ENCODE data around the gene PISD. TPM values are rescaled to one million over a fixed set of nuclear protein-coding genes. Genes with fewer than 3 reads are reported as not detected.

PISD gene
- total RNA-seq, 1 experiment from 2014 or later: 36.0 TPM

DNA sequence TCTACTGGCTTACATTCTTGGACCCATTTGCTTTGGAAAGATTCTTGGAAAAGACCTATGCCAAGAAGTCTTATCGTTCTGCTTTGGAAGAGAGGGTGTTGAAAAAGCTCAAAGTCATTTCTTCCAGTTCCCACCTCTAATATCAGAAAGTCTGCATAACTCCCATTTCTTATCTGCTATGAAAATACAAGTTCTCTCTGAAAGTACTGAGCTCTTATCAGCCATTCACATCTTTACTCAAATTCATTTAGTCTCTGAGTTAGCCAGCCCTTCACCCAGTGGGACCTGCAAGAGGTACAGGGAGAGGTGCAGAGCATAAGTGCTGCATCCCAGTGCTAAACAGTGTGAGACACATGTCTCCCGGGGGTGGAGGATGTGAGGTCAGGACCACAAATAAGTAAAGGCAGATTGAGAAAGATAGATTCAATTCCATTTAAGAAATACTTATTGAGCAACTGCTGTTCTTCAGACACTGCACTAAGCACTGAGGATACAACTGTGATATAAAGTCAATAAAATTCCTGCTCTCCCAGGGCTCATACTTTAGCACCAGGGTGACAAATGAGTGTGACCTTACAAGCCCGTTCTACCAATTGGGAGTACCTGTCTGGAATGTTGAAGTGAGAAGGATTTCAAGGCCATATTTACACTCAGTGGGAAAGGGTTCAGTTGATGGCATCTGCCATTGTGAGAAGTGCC is 76.7 kb downstream of the PISD start:
- H3K36me3 ChIP-seq (ENCODE audit: low read depth, low read length): no peaks in the 10 kb centered on the region
- no TSS peak for BruUV-seq (replicated peaks)
- H4K20me1 ChIP-seq (ENCODE audit: low read length): no peaks in the 10 kb centered on the region
- POLR2A ChIA-PET (ENCODE audit: unreplicated experiment): no interaction called here
- CTCF ChIA-PET: no interaction called here
- no peaks in the 10 kb centered on the region for H3F3A ChIP-seq (ENCODE audit: low read length, unreplicated experiment)
- no peak for TF ChIP-seq EZH2 (IDR thresholded peaks at IDR 0.05; ENCODE audit: low read length, unreplicated experiment)
- no peak for TF ChIP-seq EZH2phosphoT487 (IDR thresholded peaks at IDR 0.05; ENCODE audit: borderline replicate concordance, low read length)
- TF ChIP-seq, protein P1, sequence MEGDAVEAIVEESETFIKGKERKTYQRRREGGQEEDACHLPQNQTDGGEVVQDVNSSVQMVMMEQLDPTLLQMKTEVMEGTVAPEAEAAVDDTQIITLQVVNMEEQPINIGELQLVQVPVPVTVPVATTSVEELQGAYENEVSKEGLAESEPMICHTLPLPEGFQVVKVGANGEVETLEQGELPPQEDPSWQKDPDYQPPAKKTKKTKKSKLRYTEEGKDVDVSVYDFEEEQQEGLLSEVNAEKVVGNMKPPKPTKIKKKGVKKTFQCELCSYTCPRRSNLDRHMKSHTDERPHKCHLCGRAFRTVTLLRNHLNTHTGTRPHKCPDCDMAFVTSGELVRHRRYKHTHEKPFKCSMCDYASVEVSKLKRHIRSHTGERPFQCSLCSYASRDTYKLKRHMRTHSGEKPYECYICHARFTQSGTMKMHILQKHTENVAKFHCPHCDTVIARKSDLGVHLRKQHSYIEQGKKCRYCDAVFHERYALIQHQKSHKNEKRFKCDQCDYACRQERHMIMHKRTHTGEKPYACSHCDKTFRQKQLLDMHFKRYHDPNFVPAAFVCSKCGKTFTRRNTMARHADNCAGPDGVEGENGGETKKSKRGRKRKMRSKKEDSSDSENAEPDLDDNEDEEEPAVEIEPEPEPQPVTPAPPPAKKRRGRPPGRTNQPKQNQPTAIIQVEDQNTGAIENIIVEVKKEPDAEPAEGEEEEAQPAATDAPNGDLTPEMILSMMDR (conservative IDR thresholded peaks at IDR 0.05; ENCODE audit: low read depth, low read length): no peak
- no peak overlapping the region for H2AFZ ChIP-seq (ENCODE audit: low read length)
- no peak overlapping the region for H3K4me3 ChIP-seq (ENCODE audit: low read length)
- peaks cover 25% of the 10 kb centered on the region for H3K4me1 ChIP-seq (ENCODE audit: insufficient read depth, low read length)
- H3K79me2 ChIP-seq (ENCODE audit: low read length): no peaks in the 10 kb centered on the region
- no peak for DNase-seq
- no peak overlapping the region for H3K27ac ChIP-seq (ENCODE audit: low read length)
- ATAC-seq: no peak
- no peaks in the 10 kb centered on the region for H3K9me3 ChIP-seq (ENCODE audit: low read length)
- no peak overlapping the region for H3K4me2 ChIP-seq (ENCODE audit: low read length)
- intact Hi-C loops (cut with micrococcal nuclease): no loop called here
- no peaks in the 10 kb centered on the region for H3K27me3 ChIP-seq (ENCODE audit: low read length)
- H3K9me2 ChIP-seq (replicated peaks; ENCODE audit: low read length): no peaks in the 10 kb centered on the region
- no peak overlapping the region for H3K9ac ChIP-seq (ENCODE audit: low read length)

DNA sequence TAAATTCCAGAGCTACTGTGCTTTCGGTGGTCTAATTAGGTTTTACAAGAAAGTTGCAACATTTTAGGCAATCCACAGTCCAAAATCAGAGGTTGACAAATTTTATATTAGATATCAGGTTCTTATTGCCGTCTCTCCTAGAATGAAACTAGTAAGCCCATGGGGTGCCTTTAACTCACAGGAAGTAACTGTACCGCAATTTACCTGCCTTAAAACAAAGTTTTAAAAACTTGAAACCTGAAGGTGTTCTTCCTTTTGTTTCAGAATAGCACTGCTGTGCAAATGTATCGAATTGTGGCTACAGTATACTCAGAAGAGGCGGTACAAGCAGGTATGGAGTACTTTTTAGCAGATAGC is 77.2 kb downstream of the PISD start:
- ATAC-seq (no peak), DNase-seq (no peak)
- Histone ChIP-seq H3K4me3 (ENCODE audit: low read length) (no peak overlapping the region), H3K27me3 (ENCODE audit: low read length) (no peaks in the 10 kb centered on the region), H3F3A (ENCODE audit: low read length, unreplicated experiment) (no peaks in the 10 kb centered on the region), H3K79me2 (ENCODE audit: low read length) (no peaks in the 10 kb centered on the region), H2AFZ (ENCODE audit: low read length) (no peak overlapping the region), H3K9me2 (replicated peaks; ENCODE audit: low read length) (no peaks in the 10 kb centered on the region), H3K9ac (ENCODE audit: low read length) (no peak overlapping the region), H3K9me3 (ENCODE audit: low read length) (no peaks in the 10 kb centered on the region), H3K4me2 (ENCODE audit: low read length) (no peak overlapping the region), H3K36me3 (ENCODE audit: low read depth, low read length) (no peaks in the 10 kb centered on the region), H3K4me1 (ENCODE audit: insufficient read depth, low read length) (peaks cover 25% of the 10 kb centered on the region), H4K20me1 (ENCODE audit: low read length) (no peaks in the 10 kb centered on the region), H3K27ac (ENCODE audit: low read length) (no peak overlapping the region)
- TF ChIP-seq EZH2phosphoT487 (IDR thresholded peaks at IDR 0.05; ENCODE audit: borderline replicate concordance, low read length) (no peak), EZH2 (IDR thresholded peaks at IDR 0.05; ENCODE audit: low read length, unreplicated experiment) (no peak)
- TF ChIP-seq, protein P1 (conservative IDR thresholded peaks at IDR 0.05; ENCODE audit: low read depth, low read length): no peak
- no TSS peak for BruUV-seq (replicated peaks)
- ChIA-PET POLR2A (ENCODE audit: unreplicated experiment) (no interaction called here), CTCF (no interaction called here)
- intact Hi-C loops (cut with micrococcal nuclease): no loop called here

DNA sequence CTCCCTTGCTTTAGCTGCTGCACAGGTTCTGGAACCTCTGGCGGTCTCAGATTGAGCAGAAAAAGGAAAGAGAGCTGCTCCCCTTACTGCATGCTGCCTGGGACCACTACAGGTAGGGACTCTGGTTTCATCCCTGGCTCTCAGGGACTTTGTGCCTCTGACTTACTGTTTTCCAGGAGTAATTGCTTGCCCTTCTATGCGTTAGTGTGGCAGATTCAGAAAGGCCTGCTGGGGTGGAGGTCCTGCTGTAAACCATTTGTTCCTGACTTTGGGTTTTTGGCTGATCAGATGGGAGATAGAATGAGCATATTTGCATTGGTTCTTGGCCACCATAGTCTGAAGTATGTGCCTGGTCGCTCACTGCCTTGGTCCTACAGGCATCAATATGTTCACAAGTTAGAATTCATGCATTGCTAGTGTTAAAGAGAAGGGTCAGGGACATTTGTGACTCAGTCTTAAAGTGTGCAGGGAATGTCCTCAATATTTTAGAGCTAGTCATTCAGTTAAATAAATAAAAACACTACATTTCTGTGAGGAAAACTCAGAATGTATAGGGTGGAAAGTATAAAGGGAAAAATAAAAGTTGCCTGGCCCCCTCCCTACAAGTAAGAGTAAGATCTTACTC is 78.0 kb downstream of the PISD start:
- intact Hi-C loops (cut with micrococcal nuclease): no loop called here
- Histone ChIP-seq H3K79me2 (ENCODE audit: low read length) (no peaks in the 10 kb centered on the region), H4K20me1 (ENCODE audit: low read length) (no peaks in the 10 kb centered on the region), H3K27ac (ENCODE audit: low read length) (no peak overlapping the region), H3K9me3 (ENCODE audit: low read length) (no peaks in the 10 kb centered on the region), H3K4me1 (ENCODE audit: insufficient read depth, low read length) (peaks cover 19% of the 10 kb centered on the region), H3K9me2 (replicated peaks; ENCODE audit: low read length) (no peaks in the 10 kb centered on the region), H3F3A (ENCODE audit: low read length, unreplicated experiment) (no peaks in the 10 kb centered on the region), H3K4me2 (ENCODE audit: low read length) (no peak overlapping the region; the same call in 1 of the 2 replicates), H3K36me3 (ENCODE audit: low read depth, low read length) (no peaks in the 10 kb centered on the region), H2AFZ (ENCODE audit: low read length) (no peak overlapping the region), H3K9ac (ENCODE audit: low read length) (no peak overlapping the region), H3K27me3 (ENCODE audit: low read length) (no peaks in the 10 kb centered on the region), H3K4me3 (ENCODE audit: low read length) (no peak overlapping the region)
- ChIA-PET POLR2A (ENCODE audit: unreplicated experiment) (no interaction called here), CTCF (interaction anchor here (0.6 kb wide), 1 partner anchor 111 kb away, joined by 6 read pairs; no protein-coding TSS in a partner anchor)
- ATAC-seq (peak; percentile 71), DNase-seq (peak; percentile 45)
- BruUV-seq (replicated peaks): no TSS peak
- TF ChIP-seq EZH2phosphoT487 (IDR thresholded peaks at IDR 0.05; ENCODE audit: borderline replicate concordance, low read length) (no peak), EZH2 (IDR thresholded peaks at IDR 0.05; ENCODE audit: low read length, unreplicated experiment) (no peak)
- TF ChIP-seq, protein P1 (conservative IDR thresholded peaks at IDR 0.05; ENCODE audit: low read depth, low read length): no peak
